Left lung (tissue), 10 donors: ENCODE measurements around the gene CGRRF1. TPM values are rescaled to one million over a fixed set of nuclear protein-coding genes. Genes with fewer than 3 reads are reported as not detected.

Source experiments
- ATAC-seq: fragments of 200-7000 bp; cut with Tn5 transposase; one replicate; pipeline ENCODE4 v1.9.1; 2020; ENCODE audit warnings: moderate library complexity
- DNase-seq, 4 donors: peaks; one replicate each; pipeline ENCODE4 v3.0.0-alpha.2; 2013 to 2020
- H3K27ac ChIP-seq, 2 donors: fragments of 200-600 bp; sonication (generic) in 1 of 2; one replicate each; pipeline versions ENCODE4 v1.5.0 to v1.8.0; 2020 to 2021
- H3K27me3 ChIP-seq, 2 donors: fragments of 200-600 bp; sonication (generic) in 1 of 2; one replicate each; pipeline versions ENCODE4 v1.5.0 to v1.8.0; 2020 to 2021
- H3K36me3 ChIP-seq, 2 donors: fragments of 200-600 bp; sonication (generic) in 1 of 2; one replicate each; pipeline versions ENCODE4 v1.5.0 to v1.8.0; 2020 to 2021
- H3K4me1 ChIP-seq, 2 donors: fragments of 200-600 bp; one replicate each; pipeline ENCODE4 v1.8.0; 2021
- H3K4me3 ChIP-seq, 2 donors: fragments of 200-600 bp; sonication (generic) in 1 of 2; one replicate each; pipeline versions ENCODE4 v1.5.0 to v1.8.0; 2020 to 2021; ENCODE audit warnings: mild to moderate bottlenecking in 1 of 2
- H3K9me3 ChIP-seq, 2 donors: fragments of 200-600 bp; sonication (generic) in 1 of 2; one replicate each; pipeline versions ENCODE4 v1.5.0 to v1.8.0; 2020 to 2021
- CTCF ChIP-seq, 2 donors: fragments of 200-600 bp; sonication (generic) in 1 of 2; IDR thresholded peaks; one replicate each; pipeline versions ENCODE4 v1.5.0 to v1.8.0; 2021; ENCODE audit warnings: antibody characterized with exemption in 2 of 2
- intact Hi-C, 2 donors: fragments of 100-400 bp; cut with DNase I; formaldehyde crosslinking; loops; one replicate each; pipeline versions ENCODE4 v1.11.2 to v1.14.2; 2022
- polyA plus RNA-seq, 6 donors: library from polyadenylated mRNA; unstranded; fragments of 120-200 nt; gene quantifications; one replicate each; pipeline ENCODE4 v1.2.1, GENCODE V29; 2013; ENCODE audit not compliant: insufficient read length in 6 of 6
- total RNA-seq, 2 donors: library from RNA; stranded (reverse); fragmentation: NEBNext Ultra II Directional; extraction: Animal tissue kit (Norgen Biotek cat#: 25700); gene quantifications; one replicate each; pipeline ENCODE4 v1.2.1, GENCODE V29; 2021
- donor health status: DM: no; HTN: yes; CAD: no.
- donor health status: DM: no; HTN: no; CAD: no.

CGRRF1 gene
- total and polyA plus RNA-seq, 8 donors = 17.5 to 31.7 (median 25.4) TPM

- Histone ChIP-seq H3K9me3 (no peaks in the 10 kb centered on the region), H3K27ac (no peak overlapping the region), H3K4me1 (no peaks in the 10 kb centered on the region), H3K4me3 (no peak overlapping the region), H3K36me3 (peaks cover 0 to 26% of the 10 kb centered on the region in 2 donors), H3K27me3 (no peaks in the 10 kb centered on the region)
- ATAC-seq = no peak
- no peak for TF ChIP-seq CTCF (IDR thresholded peaks at IDR 0.05)
- intact Hi-C loops = no loop called here
- DNase-seq = peak in 2 of 4 donors; percentile 19 to 49
Measured at GRCh38 chr14:54535646-54536045, 25.9 kb downstream of the CGRRF1 start.

- H3K4me1 ChIP-seq = no peaks in the 10 kb centered on the region
- peaks cover 0 to 23% of the 10 kb centered on the region in 2 donors for H3K36me3 ChIP-seq
- DNase-seq (no peak), ATAC-seq (no peak)
- no peaks in the 10 kb centered on the region for H3K9me3 ChIP-seq
- no peak for TF ChIP-seq CTCF (IDR thresholded peaks at IDR 0.05)
- intact Hi-C loops = no loop called here
- H3K27ac ChIP-seq = no peak overlapping the region
- no peaks in the 10 kb centered on the region for H3K27me3 ChIP-seq
- no peak overlapping the region for H3K4me3 ChIP-seq
Measured at GRCh38 chr14:54537651-54538050, 27.9 kb downstream of the CGRRF1 start.

DNA sequence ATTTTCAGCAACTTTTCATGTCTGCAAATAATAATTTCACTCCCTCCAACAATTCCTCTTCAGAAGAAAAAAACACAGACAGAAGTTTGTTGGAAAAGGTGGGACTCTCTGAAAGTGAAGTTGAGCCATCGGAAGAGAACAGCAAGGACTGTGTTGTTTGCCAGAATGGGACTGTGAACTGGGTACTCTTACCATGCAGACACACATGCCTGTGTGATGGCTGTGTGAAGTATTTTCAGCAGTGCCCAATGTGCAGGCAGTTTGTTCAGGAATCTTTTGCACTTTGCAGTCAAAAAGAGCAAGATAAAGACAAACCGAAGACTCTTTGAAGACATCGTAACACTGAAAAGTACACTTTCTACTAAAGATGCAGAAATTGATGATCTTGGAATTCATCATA is 28.3 kb downstream of the CGRRF1 start:
- intact Hi-C loops = no loop called here
- no peaks in the 10 kb centered on the region for H3K9me3 ChIP-seq
- H3K4me3 ChIP-seq = no peak overlapping the region
- DNase-seq (no peak), ATAC-seq (no peak)
- H3K27ac ChIP-seq = no peak overlapping the region
- no peak for TF ChIP-seq CTCF (IDR thresholded peaks at IDR 0.05)
- no peaks in the 10 kb centered on the region for H3K27me3 ChIP-seq
- peaks cover 0 to 23% of the 10 kb centered on the region in 2 donors for H3K36me3 ChIP-seq
- H3K4me1 ChIP-seq = no peaks in the 10 kb centered on the region

DNA sequence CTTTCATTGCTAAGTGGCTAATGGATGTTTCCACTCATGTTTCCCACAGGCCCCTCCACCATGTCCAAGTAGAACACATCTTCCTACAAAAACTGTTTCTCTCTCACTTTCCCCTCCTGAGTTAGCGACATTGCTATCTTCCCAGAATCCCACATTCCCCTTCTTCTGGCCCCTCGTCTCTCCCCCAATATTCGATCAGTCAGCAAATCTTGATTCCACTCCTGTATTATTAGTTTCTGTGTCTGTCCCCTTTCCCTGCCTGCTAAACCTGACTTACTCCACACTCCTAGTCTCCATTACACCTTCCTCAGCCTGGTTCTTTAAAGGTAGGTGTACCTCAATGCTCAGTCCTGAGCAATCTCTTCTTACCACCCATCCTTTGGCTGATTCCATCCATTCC is 37.9 kb downstream of the CGRRF1 start:
- intact Hi-C loops = no loop called here
- no peaks in the 10 kb centered on the region for H3K9me3 ChIP-seq
- no peak overlapping the region for H3K4me3 ChIP-seq
- H3K4me1 ChIP-seq = no peaks in the 10 kb centered on the region
- no peaks in the 10 kb centered on the region for H3K36me3 ChIP-seq
- TF ChIP-seq CTCF (IDR thresholded peaks at IDR 0.05) = no peak
- H3K27me3 ChIP-seq = no peaks in the 10 kb centered on the region
- ATAC-seq (no peak), DNase-seq (no peak)
- no peak overlapping the region for H3K27ac ChIP-seq

DNA sequence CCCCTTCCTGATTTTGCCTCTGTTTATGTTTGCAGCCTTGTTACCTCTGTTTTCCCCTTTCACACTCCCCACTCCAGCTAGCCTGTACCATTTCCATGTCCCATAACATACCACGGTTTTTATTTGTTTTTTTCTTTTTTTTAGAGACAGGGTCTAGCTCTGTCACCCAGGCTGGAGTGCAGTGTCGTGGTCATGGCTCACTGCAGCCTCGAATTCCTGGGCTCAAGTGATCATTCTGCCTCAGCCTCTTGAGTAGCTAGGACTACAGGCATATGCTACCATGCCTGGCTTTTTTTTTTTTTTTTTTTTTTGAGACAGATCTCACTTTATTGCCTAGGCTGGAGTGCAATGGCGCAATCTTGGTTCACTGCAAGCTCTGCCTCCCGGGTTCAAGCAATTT is 38.8 kb downstream of the CGRRF1 start:
- Histone ChIP-seq H3K36me3 (no peaks in the 10 kb centered on the region), H3K4me1 (no peaks in the 10 kb centered on the region), H3K27me3 (no peaks in the 10 kb centered on the region), H3K9me3 (no peaks in the 10 kb centered on the region), H3K27ac (no peak overlapping the region), H3K4me3 (no peak overlapping the region)
- ATAC-seq (no peak), DNase-seq (no peak)
- intact Hi-C loops = no loop called here
- no peak for TF ChIP-seq CTCF (IDR thresholded peaks at IDR 0.05)
